SK-N-MC (cell line): ENCODE results near the gene PRKAR1B.

Experiments
- EZH2 ChIP-seq: fragments of 200-600 bp; sonication (generic); IDR thresholded peaks from one replicate; pipeline ENCODE4 v1.6.1; 2017; ENCODE audit warnings: antibody characterized with exemption
- POLR2AphosphoS5 ChIP-seq: IDR thresholded peaks from 2 replicates; pipeline ENCODE4 v1.6.1; 2012; ENCODE audit warnings: mild to moderate bottlenecking, low read depth, low read length, borderline replicate concordance

- TF ChIP-seq POLR2AphosphoS5 (no peak), EZH2 (no peak)
Measured at GRCh38 chr7:596819-597182, 130.3 kb downstream of the PRKAR1B start.
